ENCODE results near the gene GPR157. TPM values are rescaled to one million over a fixed set of nuclear protein-coding genes. Genes with fewer than 3 reads are reported as not detected.

The GPR157 gene
- total RNA-seq, 4 donors from 2014 or later = 2.8 to 10.5 (median 6.2) TPM

- H3K36me3 ChIP-seq = no peaks in the 10 kb centered on the region
- TF ChIP-seq CTCF (IDR thresholded peaks at IDR 0.05) = no peak
- TF ChIP-seq EP300 (IDR thresholded peaks at IDR 0.05) = no peak
- no peak for TF ChIP-seq POLR2A (IDR thresholded peaks at IDR 0.05)
- H3K4me3 ChIP-seq = no peak overlapping the region
- H3K4me1 ChIP-seq = peaks cover 0 to 14% (median 0%) of the 10 kb centered on the region in 4 donors
- WGBS, 2 donors = 86 to 87% methylated on average over 12 of the region's 12 CpGs
- H3K27ac ChIP-seq = no peak overlapping the region
- no peaks in the 10 kb centered on the region for H3K9me3 ChIP-seq
- DNase-seq (ENCODE audit: low spot score in 2 of 2) = no peak
- H3K27me3 ChIP-seq = no peaks in the 10 kb centered on the region
Measured at GRCh38 chr1:9079988-9080704, 48.8 kb downstream of the GPR157 start.

GRCh38 chr1:9078752-9079500, 50.0 kb downstream of the GPR157 start:
- TF ChIP-seq EP300 (IDR thresholded peaks at IDR 0.05) (no peak), CTCF (IDR thresholded peaks at IDR 0.05) (no peak), POLR2A (IDR thresholded peaks at IDR 0.05) (no peak)
- H3K4me3 ChIP-seq = no peak overlapping the region
- H3K27me3 ChIP-seq = no peaks in the 10 kb centered on the region
- no peak for DNase-seq (ENCODE audit: low spot score in 2 of 2)
- H3K36me3 ChIP-seq = no peaks in the 10 kb centered on the region
- peak overlapping the region in 1 of 4 donors; percentile 30 for H3K27ac ChIP-seq
- no peaks in the 10 kb centered on the region for H3K9me3 ChIP-seq
- WGBS, 2 donors = 72 to 76% methylated on average over 19 of the region's 19 CpGs
- H3K4me1 ChIP-seq = peaks cover 0 to 14% (median 0%) of the 10 kb centered on the region in 4 donors

GRCh38 chr1:9078015-9078751, 50.7 kb downstream of the GPR157 start:
- Histone ChIP-seq H3K4me3 (no peak overlapping the region), H3K36me3 (no peaks in the 10 kb centered on the region), H3K9me3 (no peaks in the 10 kb centered on the region), H3K4me1 (peaks cover 0 to 14% (median 0%) of the 10 kb centered on the region in 4 donors), H3K27ac (peak overlapping the region in 1 of 4 donors; percentile 30), H3K27me3 (no peaks in the 10 kb centered on the region)
- WGBS, 2 donors = 73 to 78% methylated on average over 9 of the region's 9 CpGs
- no peak for TF ChIP-seq POLR2A (IDR thresholded peaks at IDR 0.05)
- no peak for TF ChIP-seq CTCF (IDR thresholded peaks at IDR 0.05)
- TF ChIP-seq EP300 (IDR thresholded peaks at IDR 0.05) = no peak
- DNase-seq (ENCODE audit: low spot score in 2 of 2) = no peak

GRCh38 chr1:9075022-9075421, 53.9 kb downstream of the GPR157 start:
- WGBS, 2 donors = 47% methylated on average over 5 of the region's 5 CpGs
- TF ChIP-seq POLR2A (IDR thresholded peaks at IDR 0.05) = no peak
- no peak for TF ChIP-seq CTCF (IDR thresholded peaks at IDR 0.05)
- no peak for TF ChIP-seq EP300 (IDR thresholded peaks at IDR 0.05)
- no peaks in the 10 kb centered on the region for H3K36me3 ChIP-seq
- no peak overlapping the region for H3K4me3 ChIP-seq
- peaks cover 0 to 14% (median 3%) of the 10 kb centered on the region in 4 donors for H3K4me1 ChIP-seq
- peak overlapping the region in 1 of 4 donors; percentile 10 for H3K27ac ChIP-seq
- H3K9me3 ChIP-seq = no peaks in the 10 kb centered on the region
- no peaks in the 10 kb centered on the region for H3K27me3 ChIP-seq
- DNase-seq (ENCODE audit: low spot score in 2 of 2) = no peak
